Midbrain (tissue), 1 donor: Measurements from ENCODE around the gene MEF2C.

ENCODE experiments used
- DNase-seq: peaks from one replicate; lab custom pipeline; 2025; lab: John Stamatoyannopoulos, UW

The MEF2C gene

DNA sequence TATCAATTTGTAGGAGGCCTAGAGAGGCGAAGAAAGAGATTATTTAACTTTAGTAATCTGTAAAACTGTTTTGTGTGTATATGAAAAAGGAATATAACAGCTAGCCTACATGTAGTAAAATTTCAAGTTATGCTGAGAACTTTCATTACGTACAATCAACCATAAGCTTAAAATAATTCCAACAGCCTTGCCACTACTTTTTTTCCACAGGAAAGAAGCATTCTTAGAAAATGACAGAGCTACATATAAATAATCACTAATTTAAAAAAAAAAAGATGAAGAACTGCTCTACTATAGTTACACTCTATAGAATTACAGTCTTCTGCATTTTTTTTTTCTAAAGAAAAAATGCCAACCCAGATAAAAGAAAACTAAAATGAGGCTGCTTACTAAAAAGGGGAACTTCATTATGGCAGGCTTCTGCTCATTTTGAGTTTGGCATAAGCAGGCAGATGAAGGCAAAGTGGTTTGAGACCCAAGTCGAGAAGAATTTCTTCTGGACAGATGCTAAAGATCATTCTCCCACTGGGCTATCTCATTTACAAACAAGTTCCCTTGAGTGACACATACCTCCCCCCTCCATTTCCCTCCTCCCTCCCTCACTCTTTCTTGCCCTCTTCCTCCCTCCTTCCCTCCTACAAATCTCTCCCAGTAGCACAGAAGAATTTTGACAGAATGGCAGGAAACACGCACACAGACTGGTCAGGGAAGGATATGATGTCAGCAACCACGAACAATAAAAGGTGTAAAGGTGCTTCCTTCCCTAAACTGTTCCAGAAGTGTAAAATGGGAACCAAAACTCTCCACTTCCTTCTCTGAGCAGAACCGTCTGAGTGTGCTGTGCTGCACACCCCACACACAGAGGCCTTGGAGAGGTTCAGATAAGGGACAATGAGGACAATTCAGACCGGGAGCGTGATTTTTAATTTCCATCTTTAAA, 56.1 kb downstream of the MEF2C start:
- DNase-seq = peak; percentile 53

DNA sequence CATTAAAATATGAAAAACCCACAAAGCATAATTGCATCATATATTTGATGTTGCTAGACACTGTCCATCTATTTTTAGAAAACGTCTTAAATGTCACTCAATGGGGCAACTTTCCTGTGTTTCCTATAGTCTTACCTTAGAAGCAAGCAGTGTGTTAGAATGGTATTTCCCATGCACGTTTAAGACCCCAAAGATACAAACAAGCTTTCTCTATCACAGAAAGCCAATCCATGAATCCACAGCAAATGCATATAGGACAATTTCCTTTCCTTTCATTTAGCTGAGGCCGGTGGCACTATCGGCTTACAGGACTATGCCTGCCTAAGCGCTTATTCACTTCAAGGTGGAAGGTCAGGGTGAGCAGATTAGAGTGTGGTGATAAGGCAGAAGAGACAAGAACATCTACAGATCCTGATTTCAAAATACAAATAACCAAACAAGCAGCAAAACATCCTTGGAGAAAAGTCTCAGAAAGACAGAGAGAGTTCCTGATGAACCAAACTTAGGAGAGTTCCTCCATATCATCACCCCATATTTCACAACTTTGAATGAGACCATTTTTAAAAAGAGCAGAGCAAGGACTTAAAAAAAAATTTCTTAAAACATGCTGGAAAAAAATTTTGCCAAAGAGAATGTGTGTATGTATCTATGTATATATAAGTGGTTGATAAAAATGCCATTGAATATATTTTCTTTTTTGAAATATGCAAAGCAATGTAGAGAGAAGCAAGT, 57.2 kb downstream of the MEF2C start:
- no peak for DNase-seq

DNA sequence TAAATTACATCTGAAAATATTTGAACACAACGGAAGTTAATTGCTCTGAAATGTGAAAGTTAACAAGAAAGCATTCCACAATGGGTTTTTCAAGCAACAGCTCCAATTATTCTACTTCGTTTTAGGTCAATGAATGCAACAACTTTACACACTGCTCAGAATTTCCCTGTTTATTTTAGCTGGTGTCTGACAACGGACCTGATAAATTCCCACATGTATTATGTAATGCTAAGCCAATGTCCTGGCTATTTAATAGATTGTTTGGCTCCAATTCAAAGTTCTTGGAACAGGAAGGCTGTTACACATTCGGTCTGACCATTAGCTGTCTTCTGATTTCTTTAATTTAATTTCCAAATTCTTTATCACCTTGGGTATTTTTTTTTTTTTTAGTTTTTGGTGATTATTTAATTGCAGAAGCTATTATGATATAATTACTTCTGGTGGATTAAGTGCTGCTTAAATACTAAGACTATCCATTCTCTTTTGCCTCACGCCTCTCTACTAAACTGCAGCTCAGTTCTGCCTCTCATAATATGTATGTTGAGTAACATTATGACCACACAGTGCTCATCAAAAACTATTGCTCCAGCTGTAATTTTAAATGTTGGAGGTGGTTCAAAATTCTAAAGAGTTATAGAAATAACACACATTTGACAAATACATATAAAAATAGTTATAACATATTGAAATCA, 57.9 kb downstream of the MEF2C start:
- DNase-seq = no peak

DNA sequence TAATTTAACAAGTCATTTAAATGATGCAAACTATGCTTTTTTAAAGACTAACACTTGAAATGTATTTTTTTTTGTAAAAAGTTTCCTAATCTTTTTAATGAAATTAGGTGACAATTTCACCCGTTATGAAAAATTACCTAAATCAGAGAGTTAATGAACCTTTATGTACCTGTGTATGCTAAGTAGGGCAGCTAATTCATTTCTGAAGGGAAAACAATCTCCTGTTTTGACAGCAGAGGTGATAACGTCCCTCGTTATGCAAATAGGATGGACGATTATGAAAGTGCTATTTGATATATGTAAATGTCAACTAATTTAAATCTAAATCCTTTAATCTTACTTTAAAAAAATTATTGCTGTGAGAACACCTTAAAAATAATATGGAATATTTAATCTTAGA, 58.8 kb downstream of the MEF2C start:
- no peak for DNase-seq

DNA sequence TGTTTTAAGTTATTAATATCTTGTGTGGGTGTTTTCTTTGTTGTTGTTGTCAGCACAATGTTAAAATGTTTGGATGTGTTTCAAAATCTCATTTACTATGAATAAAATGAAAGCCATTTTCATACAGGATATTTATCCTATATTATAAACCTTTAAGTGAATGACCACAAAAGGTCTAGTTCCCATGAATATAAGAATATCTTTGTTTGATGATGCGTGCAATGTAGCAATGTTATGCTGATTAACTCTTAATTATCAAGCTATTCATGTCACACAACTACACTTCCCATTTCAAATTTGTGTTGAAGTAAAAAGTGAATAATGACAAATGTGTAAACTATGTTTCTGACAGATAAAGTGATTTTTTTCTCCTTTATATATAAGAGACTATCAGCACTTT, 59.8 kb downstream of the MEF2C start:
- no peak for DNase-seq

DNA sequence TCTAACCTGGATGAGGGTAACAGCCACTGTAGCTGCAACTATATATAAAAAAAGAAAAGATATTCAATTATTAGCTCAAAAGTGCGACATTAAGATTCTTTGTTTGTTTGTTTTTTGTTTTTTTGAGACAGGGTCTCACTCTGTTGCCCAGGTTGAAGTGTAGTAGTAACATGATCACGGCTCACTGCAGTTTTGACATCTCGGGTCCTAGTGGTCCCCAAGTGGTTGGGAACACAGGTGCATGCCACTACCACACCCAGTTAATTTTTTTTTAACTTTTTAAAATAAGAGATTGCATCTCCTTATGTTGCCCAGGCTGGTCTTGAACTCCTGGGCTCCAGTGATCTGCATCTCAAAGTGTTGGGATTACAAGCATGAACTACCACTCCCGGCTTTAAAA, 61.8 kb downstream of the MEF2C start:
- no peak for DNase-seq

DNA sequence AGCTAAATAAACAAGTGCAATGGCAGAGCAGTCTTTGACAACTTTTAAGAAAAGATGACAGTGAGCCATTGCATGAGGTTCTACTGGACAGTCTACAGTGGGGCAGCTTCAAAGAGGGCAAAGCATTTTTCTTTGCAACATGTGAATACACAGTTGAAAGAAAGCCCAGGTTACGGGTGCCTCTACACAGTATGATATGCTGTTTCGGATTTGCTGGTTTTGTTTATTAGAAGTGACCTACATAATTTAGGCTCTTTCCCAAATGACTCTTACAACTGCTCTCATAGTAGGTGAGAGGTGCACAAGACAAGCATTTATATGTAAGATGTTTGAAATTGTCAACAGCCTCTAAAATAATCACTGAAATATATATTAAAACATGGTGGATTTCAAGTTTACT, 62.4 kb downstream of the MEF2C start:
- DNase-seq = no peak

DNA sequence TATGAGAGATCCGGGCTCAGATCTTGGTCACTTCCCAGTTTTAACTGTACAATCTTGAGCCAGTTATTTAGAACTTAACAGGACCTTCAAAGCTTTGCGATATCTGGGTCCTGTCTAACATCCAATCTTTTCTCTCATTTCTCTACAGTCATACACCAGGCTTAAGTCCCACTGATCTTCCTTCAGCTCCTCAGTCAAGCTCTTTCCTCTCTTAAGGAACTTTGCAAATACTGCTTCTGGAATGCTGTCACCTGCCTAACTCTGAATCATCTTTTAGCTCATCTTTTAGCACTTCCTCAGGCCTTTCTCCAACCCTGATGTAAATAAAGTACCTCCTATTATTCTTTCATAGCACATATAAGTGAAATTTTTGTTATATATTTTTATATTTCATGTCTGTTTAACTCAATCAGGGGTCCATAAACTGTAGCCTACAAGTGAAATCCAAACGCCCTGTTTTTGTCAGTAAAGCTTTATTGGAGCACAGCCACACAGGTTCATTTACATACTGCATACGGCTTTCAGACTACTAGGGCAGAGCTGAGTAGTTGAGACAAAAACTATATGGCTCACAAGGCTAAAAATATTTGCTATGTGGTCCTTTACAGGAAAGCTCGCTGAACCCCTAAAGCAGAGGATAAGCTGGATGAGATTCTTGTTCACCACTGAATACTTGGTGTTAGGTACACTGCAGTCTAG, 63.5 kb downstream of the MEF2C start:
- DNase-seq = no peak

DNA sequence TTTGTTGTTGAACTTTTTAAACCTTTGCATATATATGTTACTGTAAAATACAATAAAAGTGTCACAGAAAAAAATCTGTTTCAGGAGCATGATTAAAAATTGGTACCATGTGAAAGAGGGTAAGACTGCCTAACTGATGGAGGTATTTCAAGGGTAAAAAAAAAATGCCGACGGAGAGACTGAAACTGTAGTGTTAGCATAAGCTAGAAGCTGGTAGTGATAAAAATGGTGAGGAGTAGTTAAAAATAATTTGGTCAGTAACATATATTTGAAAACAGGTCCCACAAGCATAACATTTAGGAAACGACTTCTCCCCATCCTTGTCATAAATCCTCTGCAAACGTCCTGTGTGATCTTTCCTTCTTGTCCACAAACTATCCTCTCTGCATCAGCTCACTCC, 64.7 kb downstream of the MEF2C start:
- DNase-seq = no peak

DNA sequence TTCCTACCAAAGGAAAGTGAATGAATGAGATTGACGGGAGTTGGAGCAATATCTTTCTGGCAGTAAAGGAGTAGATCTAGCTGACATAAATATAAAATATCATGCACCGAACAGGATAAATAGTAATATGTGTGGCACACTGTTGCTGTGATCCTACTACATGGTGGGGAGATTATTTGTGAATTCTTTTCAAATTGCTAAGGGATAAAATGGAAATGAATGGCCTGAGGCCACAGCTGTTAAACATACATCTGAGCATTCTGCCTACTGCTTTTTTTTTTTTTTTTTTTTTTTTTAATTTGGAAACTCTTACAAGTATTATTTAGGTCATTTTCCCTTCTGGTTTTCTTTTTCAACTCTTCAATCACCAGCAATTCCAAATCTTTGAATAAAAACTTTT, 66.8 kb downstream of the MEF2C start:
- DNase-seq = no peak

DNA sequence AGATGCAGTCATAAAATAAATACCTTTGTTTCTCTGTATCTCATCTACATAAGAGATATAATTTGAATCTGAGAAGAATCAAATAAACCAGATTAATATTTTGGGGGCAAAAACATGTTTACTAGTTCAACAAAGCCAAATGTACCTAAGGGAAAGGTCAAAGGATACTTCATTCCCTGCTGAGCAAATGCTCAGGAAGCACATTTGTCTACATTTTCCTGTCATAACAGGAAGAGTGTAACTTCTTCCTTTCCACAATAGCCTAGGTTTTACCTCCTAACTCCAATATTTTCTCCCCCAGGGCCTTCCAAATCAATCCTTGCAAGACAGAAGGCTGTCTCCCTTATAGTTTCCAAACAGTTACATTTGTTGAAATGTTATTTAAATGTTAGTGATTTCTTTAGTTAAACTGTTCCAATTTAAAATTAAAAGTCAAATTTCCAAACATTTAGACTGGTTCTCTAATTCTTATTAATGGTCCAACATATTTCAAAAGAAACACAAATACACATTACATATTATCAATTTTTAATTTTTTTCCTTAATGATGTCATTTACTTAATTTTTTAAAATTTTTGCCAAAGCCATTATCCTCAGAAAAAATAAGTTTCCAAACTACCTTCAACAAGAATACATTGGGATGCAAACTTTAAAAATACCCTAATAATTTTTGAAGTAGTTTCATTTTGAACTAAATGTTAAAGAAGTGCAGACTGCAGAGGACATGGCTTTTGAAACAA, 67.8 kb downstream of the MEF2C start:
- no peak for DNase-seq

DNA sequence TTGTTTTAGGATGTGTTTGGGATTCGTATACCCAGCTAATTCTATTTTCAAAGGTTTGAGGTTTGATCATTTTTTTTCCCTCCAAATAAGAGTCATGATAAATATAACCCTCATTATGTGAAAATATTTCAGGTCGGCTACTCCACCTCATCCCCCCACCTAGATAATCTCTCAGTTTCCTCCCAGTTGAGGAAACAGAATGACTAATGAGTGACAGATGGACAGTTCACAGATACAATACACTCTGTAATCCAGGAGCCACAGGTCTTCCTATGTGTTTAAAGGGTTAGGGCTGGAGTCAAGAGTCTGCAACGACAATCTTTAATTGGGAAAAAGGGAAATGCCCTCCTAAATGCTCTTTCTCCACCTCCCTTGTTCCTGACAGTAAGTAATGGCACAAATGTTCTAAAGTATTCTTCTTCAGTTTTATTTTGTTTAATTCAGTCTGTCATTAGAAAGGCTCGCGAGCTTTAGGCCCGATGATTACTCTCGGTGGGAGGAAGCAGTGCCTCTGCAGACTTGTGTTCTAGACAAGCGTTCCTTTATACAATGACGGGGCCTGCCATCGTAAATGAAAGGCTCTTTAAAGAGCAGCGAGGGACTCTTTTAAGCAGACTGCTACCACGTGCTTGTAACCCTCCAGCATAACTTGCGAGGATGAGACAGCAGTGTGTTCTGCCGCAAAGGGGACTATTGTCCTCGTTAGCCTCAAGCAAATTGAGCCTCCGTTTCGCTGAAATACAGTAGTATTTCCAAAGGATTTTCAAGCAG, 69.0 kb downstream of the MEF2C start:
- DNase-seq = peak; percentile 36

DNA sequence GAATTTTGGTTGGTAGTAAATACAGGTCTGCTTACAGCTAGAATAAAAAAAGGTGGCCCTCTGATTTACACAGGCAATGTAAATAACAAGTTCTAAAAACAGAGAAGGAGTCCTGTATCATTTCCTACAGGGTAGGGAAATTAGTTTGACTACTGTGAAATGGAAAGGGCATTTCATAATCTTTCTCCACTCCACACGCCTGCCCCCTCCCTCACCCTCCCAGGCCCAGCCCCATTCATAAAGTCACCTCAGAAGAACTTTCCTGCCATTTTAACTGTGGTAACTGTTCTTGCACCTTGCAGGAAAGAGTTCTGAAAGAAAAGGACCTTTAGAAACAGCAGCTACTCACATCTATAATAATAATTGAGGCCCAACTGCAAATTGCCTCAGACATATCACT, 69.7 kb downstream of the MEF2C start:
- no peak for DNase-seq

DNA sequence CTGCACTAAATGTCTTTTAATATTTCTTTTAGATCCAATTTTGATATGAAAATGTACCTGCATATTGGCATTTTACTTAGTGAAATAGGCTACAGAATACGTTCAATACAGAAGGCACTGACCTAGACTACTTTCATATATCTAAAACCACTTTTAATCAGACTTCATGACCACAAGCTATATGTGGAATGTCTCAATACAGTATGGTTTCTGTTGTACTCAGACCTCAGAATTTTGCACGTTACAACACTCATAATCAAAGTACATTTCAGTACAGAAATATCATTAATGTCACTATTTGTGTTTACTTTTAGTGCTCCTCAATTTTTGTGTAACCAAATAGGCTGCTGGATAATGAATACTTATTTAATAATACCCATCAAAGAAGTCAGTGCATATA, 74.8 kb downstream of the MEF2C start:
- no peak for DNase-seq

DNA sequence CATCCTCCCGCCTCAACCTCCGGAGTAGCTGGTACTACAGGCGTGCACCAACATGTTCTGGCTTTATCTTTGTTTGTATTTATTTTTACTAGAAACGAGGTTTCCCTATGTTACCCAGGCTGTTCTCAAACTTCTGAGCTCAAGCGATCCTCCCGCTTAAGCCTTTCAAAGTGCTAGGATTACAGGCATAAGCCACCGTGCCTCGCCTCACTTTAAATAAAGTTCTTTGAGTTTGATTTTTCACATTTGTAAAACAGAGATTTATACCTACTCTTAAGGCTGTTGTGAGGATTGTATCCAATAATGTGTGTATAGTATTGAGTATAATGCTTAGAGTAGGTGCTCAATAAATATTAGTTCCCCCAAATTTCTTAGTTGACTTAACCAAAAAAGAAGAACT, 75.7 kb downstream of the MEF2C start:
- DNase-seq = no peak

DNA sequence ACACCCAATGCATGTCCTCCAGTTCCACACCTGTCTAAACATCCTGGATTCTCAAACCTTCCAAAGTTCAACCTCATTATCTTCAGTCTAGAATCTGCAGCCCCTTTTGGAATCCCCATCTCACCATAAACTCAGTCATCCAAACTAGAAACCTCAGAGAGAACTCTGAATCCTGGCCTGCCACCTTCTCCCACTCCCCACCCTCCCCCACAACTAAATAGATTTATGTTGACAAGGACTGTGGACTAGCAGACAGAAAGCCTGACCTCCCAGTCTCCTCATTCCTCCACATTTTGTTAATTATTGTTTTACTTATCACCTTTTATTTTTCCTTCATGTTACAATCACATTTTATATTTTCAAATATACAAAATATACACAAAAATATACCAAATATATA, 76.6 kb downstream of the MEF2C start:
- no peak for DNase-seq

DNA sequence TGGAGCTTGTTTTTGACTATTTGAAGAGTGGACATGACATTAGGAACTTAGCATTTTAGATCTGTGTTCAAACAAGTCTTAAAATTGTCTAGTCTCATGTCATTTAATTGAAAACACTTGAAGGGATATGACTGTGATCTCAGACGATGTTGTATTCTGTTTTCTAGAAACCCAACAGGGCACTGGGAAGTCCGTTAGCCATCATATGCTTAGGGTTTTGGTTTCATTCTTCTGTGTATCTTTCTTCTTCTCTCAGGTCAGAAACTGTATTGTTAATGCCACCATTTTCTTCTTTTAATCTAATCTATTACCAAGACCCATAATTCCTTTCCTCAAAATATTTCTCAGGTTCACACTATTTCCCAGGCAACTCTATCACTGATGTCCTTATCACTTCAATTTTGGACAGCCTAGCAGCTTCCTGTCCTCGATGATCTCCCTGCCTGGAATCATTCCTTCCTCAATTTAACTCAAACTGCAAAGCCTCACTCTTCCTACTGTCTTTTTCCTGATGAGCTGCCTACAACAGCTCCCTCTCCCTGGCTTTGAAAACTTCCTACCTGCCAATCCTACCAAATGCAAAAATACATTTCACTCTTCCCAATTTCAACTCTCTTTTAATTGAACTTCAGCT, 77.7 kb downstream of the MEF2C start:
- DNase-seq = no peak

DNA sequence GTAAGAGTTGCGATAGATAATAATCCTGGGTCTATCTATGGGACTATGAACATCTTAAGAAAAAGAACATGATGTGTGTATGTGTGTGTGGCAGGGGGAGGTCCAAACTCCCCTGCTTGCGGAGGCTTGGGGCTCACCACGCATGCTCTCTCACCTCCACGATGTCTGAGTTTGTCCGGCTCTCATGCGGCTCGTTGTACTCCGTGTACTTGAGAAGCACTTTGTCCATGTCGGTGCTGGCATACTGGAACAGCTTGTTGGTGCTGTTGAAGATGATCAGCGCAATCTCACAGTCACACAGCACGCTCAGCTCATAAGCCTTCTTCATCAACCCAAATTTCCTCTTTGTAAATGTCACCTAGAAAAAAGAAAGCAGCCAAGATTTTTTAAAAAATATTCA, 78.5 kb downstream of the MEF2C start:
- DNase-seq = no peak

DNA sequence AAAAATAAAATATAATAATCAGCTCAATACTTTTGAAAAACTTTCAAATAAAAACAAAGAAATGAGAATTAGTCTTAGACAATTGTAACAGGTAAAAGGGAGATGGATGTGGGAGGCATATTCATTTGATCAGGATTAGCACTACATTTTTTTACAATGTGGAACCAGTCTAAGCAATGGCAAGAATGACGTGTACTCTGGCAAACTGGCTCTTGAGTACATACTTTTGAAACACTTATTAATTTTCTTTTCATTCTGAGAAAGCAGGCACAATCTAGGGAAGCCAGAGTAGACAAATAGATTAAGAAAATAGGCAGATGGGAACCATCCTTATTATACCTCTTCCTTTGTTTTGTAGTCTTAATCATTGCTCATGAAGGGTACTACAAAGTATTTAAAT, 79.7 kb downstream of the MEF2C start:
- DNase-seq = no peak

DNA sequence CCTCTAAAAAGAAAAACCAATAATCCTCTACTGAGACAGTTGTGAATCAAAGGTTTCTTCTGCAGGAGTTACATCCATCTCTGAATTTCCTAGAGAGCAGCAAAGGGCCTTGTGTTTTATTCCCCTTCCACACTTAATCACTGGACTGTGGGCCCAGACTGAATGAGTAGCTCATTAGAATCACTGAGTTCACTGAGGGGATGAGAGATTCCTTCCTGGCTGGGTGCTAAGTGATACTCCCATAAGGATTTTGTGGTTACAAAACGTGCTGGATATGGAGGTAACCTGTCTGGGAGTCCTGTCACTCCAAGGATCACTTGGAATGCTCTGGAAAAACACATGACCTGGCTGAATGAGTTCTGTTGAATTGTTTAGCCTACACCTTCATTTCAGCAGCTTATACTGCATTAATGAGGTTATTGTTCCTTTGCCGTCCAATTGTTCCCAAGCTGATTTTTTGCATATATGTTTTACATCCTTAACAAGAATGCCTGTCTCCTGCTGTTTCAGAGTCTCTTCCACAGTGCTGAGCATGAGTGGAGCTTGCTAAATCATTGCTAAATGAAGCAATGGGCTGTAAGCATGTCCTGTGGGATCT, 82.9 kb downstream of the MEF2C start:
- no peak for DNase-seq
